ENCODE measurements around the gene SPATA32.
"Not testable (repeated sequence)": the region's sequence is repeated elsewhere in the genome, so short reads cannot be mapped to it uniquely, and the experiment has no call there.

SPATA32 gene, protein sequence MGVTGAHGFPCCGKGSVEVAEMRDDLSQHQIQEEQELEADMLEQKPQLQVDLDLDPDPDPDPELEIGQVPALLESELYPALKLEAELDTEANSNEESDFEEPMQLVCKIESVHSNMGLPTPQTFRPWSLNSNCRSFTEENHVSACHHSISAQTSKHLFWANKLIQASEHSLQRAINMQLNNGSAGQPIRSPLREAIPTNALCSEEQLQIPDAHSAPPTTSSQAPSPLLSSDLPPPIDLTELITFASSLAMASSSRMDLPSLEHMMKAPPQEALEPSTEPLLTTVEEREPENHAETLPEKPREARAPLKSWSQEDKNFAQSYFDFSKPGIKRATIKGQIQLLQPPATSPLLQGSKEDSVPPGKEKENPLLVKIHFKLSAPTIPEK

DNA sequence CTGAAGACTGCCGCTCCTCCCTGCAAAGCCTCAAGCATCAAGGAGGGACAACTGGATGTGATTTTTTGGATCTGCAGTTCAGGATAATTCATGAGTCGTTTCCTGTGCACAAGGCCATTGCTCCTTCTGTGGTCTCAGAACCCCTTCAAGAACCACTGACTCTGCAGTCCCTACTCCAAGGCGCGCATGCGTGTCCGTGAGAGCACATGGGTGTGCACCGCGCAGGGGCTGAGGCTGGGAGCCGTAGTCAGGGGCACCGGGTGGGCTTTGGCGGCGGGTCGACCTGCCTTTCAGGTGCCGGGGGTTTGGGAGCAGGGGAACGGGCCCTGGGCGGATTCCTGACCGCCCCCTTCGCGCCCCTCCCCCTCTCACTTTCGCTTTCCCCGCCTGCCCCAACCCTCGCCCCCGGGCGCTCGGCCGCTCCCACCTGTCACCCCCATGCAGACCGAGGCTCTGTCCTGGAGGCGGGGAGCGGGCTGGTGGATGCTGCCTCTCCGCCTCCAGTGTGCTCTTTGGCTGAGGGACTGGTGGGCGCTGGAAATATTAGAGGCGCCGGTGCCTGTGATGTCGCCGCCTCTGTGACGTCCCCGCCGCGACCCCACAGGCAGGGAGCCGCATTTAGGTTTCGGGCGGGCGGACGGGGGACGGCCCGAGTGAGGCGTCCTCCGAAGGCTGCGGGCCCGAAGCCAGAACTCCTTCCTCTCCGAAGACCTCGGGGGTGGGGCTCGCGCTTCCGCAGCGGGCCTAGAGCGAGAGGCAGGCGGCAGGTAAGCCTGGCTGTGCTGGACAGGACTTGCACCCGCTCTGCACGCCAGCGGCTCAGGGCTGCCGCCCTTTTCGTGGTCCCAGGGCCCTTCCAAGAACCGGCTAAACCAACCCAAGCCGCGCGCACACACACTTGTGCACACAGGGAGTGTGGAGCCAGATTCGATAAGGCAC is at the start of gene SPATA32:
Gene SPATA32 (minus strand): TSS at position 518 of the 939 bp plus-strand sequence. CDS start 78 bp downstream, at position 440.
- peak; percentile 9 for DNase-seq

DNA sequence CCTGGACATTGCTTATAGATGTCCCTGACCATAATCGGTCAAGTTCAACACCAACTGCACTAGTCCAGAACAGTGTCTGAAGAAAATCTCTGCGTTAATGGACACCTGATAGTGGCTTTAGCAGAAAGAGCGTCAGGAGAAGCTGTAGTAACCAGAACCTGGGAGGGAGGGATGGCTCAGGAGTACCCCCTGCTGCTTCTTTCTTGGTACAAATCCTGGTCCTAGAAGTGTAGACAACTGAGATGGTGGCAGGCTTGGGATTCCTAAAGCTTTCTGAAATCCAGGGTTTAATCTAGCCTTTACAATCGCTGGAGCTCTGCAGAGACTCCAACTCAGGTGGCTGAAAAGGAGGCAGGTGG is 49.5 kb upstream of the SPATA32 start:
- no peak for DNase-seq

DNA sequence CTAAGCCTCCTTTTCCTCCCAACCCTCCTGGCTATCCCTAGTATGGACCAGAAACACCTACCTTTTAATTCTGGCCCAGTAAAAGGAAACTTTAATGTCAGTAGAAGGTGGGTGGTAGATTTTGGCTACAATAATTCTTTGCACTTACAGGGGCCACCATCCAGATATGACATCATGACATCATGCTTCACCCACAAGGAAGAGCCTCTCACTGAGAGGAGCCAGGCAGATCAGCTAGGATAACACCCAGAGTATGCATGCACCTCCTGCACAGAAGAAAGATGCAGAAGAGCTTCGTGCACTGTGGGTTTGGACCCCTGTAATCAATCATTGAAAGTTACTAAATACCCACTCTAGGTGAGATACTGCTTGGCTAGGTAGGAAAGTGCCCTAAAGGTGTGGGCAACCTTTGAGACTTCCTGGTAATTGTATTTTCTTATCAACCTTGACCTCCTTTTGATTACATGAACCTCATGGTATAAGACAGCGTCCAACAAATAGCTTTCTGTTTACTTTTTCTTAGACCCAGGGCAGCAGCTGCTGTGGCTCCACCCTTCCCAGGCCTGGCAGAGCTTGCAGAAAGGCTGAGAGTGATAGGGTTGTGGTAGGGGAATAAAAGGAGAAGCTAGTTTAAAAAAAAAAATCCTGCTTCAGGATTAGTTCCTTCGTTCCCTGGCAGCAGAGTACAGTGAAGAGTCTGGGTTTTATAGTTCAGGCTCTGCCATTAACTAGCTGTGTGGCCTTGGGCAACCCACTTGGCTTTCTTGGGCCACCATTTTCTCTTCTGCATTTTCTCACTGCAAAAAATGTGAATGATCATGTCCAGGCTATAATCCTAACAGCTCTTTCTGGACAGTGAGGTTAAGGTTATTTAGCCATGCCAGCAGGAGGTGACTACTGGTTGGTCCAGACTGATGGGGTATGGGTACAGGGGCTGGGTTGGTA is 48.8 kb upstream of the SPATA32 start:
- no peak for DNase-seq

DNA sequence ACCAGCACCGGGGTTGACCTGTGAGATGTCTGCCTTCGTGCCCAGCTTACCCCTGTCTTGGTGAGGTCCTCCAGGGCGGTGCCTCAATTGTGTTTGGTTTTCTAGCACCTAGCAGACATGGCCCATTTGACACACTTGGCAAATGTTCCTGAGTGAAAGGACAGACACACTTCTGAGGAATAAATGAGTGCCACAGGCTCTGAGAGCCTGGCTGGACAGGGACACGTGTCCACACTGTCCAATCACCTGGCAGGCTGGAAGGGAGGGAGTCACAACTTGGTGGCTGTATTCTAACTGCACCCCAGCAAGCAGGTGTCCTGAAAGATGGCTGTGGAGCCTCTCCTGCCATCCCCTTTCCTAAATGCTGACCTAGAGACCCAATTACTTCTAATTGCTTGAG is 47.5 kb upstream of the SPATA32 start:
- no peak for DNase-seq

DNA sequence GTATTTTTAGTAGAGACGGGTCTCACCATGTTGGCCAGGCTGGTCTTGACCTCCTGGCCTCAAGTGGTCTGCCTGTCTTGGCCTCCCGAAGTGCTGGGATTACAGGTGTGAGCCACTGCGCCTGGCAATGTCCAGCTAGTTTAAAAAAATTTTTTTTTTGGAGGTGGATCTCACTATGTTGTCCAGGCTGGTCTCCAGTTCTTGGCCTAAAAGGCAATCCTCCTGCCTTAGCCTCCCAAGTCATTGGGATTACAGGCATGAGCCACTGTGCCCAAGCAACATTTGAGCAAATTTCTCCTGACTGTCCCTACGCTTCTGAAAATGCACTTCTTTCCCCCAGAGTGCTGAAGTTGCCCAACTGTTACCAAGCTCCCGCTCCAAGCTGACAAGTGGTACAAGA is 46.9 kb upstream of the SPATA32 start:
- DNase-seq: no peak

DNA sequence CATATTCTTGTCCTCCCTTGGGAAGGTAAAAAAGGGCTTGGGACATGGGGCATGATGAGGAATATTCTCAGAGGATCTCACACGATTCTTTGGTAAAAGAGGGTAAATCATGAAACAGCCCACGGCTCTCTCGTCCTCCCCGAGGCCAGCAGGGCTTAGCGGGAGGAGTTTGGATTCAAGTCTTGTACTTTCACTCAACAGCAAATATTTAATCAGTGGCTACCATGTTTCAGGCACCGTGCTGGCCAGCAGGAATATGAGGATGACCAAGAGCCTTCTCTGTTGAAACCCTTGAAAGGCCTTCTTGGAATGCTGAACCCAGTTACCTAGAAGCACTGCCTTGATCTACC is 46.1 kb upstream of the SPATA32 start:
- DNase-seq: no peak

DNA sequence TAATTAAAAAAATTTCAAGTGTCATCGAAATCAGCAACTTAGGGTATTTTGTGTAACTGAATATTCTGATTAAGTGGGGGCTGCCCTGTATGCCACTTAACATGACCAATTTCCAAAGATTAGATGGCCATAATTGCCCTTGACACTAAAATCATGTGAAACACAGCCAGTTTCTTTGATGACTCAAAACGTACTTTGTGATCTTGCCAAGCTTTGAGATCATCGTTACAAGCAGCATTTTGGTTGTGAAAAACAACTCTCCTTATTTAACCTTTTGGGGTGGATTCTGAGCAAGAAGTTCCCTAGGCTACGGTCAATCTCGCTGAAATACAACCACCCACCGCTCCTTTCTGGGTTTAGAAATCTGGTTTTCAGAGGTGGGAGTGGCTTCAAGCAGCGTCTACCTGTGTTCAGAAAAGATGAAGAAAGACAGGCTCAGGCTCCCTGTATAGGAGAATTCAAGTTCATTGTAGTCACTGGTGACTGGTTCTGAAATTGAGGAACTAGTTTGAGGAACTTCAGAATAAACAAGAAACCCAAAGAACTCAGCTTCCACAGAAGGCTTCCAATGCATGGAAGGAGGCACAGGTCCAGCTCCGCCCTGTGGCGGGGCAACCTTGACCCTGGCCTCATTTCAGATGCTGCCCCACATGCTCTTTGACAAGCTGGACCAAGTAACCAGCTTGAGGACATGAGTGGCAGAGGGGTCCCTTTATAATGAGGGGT is 45.6 kb upstream of the SPATA32 start:
- peak; percentile 50 for DNase-seq

DNA sequence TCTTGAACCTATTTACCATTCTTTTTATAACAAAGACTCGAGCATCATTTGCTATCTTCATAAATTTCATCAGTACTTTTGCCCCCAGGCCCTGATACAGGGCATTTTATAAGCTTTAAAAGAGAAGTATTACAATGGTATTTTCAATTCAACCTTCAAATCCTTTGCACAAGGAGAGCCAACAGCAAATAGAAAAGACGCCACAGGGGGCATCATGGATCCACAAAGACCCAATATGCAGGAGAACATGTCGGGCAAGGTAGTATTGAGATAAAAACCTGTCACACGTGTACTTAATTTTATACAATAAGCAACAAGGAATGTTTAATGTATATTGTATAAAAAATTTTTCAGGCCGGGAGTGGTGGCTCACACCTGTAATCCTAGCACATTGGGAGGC is 44.7 kb upstream of the SPATA32 start:
- no peak for DNase-seq

DNA sequence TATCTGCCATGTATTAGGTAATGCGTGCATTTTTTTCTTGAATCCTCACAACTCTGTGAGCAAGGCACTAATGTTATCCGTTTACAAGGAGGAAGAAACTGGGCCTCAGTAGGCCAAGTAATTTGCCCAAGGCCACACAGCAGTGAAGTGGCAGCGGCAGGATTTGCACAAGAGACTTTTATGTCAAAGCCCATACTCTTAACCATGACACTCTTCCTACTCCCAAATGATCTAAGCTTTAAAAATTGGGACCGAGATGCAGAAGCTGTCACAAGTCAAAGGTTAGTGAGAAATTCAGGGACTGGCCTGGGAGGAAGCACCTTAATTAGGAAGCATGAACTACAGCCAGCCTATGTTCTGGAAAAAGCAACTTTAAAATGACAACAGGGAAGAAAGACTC is 44.2 kb upstream of the SPATA32 start:
- no peak for DNase-seq

DNA sequence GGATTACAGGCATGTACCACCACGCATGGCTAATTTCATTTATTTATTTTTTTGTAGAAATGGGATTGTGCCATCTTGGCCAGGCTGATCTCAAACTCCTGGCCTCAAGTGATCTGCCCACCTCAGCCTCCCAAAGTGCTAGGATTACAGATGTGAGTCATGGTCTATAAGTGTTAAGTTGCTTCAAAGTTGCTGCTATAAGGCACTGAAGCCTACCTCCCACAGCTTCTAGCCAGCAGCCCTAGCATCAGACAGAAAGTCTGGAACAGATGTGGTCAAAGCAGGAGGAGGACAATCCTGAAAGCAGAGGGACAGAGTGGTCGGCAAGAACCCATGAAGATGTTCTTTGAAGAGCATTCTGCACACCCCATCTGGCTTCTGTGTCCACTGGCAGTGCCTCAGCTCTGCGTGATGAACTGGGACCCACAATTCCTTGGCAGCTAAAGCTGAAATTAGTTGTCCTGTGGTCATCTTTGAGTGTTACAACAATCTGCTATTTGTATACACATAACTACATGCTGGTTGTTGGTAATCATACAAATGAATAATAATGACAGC is 43.7 kb upstream of the SPATA32 start:
- DNase-seq: no peak

DNA sequence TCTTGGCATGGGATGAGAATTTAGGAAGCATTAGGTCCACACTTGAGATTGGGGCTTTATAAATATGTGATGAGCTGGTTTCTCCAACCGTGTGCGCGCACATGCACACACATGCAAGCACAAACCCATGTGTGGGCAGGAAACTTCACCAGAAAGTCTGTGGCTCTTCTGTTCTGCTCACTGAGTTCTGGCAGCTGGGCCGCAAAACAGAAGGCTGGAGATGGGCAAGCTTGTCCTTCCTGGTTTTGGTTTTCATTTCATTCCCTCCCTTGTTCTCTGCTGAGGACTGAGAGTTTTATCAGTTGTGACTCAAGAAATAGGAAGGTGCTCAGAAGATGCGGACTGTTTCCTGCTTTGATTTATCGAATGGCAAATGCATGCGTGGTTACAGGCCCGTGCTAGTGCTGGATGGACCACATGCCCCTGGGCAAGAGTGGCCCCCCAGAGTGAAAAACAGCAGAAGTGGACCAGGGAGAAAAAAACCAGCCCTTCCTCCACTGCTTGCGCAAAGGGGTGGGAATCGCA is 40.8 kb upstream of the SPATA32 start:
- no peak for DNase-seq

DNA sequence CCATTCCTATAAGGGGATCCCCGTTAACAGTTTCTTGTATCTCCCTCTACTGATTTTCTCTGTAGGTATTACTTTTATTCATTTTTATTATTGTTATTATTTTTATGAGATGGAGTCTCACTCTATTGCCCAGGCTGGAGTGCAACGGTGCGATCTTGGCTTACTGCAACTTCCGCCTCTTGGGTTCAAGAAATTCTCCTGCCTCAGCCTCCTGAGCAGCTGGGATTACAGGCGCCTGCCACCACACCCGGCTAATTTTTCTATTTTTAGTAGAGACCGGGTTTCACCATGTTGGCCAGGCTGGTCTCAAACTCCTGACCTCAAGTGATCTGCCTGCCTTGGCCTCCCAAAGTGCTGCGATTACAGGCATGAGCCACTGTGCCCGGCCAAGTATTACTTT is 40.3 kb upstream of the SPATA32 start:
- DNase-seq: not testable (repeated sequence)

DNA sequence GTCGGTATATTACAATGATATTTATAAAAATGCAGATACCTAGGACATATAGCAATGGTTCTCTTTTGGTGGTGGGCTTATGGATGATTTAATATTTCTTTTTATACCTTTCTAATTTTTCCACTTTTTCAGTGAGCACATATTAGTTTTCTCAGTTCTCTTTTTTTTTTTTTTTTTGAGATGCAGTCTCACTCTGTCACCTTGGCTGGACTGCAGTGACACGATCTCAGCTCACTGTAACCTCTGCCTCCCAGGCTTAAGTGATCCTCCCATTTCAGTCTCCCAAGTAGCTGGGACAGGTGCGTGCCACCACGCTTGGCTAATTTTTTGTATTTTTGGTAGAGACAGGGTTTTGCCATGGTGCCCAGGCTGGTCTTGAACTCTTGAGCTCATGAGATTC is 39.8 kb upstream of the SPATA32 start:
- no peak for DNase-seq

DNA sequence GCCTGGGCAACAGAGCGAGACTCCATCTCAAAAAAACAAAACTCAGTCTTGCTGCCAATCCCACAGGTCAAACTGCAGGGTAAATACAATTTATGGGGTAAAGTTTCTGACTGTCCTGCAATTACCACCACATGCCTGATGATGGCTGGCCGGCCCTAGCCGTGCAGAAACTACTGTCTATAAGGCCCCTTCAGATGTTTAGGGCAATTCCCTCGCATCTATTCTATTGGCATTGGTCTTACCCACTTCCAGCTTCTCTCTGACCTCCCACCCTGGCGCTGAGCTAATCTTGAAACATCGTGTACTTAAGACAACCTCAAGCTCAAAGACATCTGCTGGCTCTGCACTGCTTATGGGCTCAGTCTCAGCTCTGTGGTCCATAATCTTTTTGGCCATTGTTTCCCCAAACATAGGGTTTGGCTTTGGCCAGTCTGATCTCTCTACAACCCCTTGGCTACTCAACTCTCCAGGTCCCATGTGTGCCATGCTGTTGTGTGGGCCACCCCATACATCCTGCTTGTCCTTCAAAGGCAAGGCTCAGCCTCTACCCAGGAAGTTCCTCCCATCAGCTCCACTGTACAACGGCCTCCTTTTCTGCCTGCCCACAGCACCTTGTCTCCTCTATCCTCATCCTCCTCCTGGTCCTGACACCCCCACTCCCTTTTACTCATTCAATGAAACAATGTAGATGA is 38.3 kb upstream of the SPATA32 start:
- DNase-seq: no peak

DNA sequence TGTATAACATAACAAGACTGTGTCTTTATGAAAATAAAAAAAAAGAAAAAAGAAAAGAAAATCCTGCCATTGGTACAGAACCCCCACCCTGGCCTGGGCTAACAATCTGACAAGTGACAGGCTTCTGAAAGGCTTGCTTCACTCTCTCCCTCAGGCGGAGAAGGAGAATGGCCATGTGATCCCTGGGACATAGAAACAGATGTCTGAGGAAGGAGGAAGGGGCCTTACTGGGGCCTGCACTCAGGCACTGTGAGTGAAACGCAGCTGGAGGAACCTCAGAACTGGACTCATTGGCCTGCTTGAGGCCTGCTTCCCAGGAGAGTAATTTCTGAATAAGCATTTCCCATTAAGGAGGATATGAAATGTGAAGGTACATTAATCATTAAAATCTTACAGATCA is 37.5 kb upstream of the SPATA32 start:
- peak; percentile 31 for DNase-seq

DNA sequence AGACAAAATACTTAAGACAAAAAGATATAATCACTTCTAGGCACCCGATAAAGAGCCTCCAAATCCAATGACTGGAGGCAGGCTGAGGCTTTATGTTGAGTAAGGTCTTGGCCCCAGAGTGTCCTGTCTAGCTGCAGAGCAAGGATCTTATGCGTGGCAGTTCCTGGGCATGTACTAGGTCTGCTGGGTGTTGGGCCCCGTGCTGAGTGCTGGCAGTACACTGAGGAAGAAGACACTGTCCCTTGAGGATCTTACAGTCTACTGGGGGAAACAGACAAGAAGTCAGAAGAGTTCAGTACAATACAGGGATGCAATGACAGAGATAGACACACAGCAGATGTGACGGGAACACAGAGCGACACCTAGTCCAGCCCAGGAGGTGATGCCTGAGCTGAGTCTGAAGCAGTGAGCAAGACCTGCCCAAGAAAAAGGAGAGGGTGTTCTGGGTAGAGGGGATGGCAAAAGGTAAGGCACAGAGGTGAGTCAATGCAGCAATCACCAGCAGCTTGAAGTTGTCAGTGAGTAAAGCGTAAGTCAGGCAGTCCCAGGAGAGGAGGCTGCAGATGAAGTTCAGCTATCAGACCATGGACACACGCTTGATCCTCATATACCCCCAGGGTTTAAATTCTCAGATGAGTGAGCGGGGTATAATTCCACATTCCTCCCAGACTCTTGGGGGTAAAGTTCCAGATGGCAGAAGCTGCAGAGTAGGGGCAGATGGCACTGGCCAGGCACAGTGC is 36.8 kb upstream of the SPATA32 start:
- DNase-seq: no peak

DNA sequence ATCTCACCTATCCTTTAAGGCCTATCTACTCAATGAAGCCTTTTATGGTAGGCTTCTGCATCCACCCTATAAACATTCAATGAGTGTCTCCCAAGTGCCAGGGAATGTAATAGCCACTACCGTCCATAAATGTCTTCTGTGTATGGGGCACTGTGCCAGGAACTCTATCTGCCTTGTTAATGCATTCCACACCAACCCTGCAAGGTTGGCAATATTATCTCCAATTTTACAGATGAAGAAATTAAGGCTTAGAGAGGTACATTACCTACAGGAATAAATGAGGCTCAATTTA is 34.9 kb upstream of the SPATA32 start:
- DNase-seq: no peak

DNA sequence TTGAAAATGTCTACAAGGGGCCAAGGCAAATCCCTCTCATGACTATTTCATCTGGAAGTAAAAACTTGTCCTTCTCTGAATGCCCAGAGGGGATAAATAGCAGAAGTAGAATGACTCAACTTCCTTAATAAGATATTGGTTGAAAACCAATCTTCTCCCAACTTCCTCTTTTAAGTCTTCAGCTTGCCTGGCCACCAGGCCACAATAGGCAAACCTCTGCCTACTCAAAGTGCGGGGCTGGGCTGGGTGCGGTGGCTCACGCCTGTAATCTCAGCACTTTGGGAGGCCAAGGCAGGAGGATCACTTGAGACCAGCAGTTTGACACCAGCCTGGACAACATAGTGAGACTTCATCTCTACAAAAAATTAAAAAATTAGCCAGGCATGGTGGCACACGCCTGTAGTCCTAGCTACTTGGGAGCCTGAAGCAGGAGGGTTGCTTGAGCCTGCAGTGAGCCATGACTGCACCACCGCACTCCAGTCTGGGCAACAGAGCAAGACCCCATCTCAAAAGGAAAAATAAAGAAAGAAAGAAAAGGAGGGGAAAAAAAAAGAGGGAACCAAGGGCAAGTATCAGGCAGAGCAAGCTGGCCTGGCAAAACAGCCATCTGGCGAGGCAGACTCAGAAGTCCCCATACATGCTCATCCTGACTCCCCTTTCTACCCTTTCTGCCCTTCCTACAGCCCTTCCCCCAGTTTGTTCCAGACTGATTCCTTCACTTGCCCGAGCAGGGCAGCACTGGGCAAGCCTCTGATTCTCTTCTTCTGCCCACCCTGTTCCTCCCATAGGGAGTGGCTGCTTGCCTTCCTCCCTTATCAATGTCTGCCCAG is 34.3 kb upstream of the SPATA32 start:
- peak; percentile 36 for DNase-seq

DNA sequence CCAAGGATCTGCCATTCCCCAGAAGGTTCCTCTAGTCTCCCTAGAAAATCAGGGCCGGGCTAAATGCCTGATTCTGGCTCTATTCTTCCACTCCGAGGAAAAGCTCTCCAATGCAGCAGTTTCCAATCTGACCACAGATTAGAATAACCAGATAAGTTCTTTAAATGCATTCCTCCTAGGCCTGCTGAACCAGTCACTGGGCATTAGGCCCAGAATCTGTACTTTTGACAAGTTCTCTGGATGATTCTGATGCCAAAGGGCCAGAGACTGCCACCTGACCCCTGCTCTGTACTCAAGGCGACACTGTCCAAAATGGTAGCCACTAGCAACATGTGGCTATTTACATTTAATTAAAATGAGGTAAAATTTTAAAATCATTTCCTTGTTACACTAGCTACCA is 32.6 kb upstream of the SPATA32 start:
- DNase-seq: peak; percentile 29

All from midbrain (tissue), 1 donor.